GM06990 (cell line): ENCODE measurements around the gene HEMGN.

Experiments
- DNase-seq: peaks from one replicate; pipeline ENCODE4 v3.0.0-alpha.2; 2011; ENCODE audit not compliant: insufficient read length; ENCODE audit errors: extremely low read depth
- H3K27me3 ChIP-seq: replicated peaks from 2 replicates; pipeline ENCODE4 v1.6.0; 2011; ENCODE audit warnings: low read length; ENCODE audit not compliant: control insufficient read depth, insufficient read depth
- H3K36me3 ChIP-seq: 2 replicates; pipeline ENCODE4 v1.5.1; 2011; ENCODE audit warnings: low read length; ENCODE audit not compliant: control insufficient read depth, insufficient read depth
- H3K4me3 ChIP-seq: replicated peaks from 2 replicates; pipeline ENCODE4 v1.5.1; 2011; ENCODE audit warnings: low read depth, mild to moderate bottlenecking, control low read depth, low read length
- TF ChIP-seq, protein P1 (sequence below): IDR thresholded peaks from 2 replicates; pipeline ENCODE4 v1.5.1; 2011; ENCODE audit warnings: low read length, control low read depth, mild to moderate bottlenecking, inconsistent platforms; ENCODE audit not compliant: insufficient read depth, poor library complexity, severe bottlenecking

Gene HEMGN

GRCh38 chr9:97983589-97984187 is 45.7 kb upstream of the HEMGN start:
- TF ChIP-seq, protein P1, sequence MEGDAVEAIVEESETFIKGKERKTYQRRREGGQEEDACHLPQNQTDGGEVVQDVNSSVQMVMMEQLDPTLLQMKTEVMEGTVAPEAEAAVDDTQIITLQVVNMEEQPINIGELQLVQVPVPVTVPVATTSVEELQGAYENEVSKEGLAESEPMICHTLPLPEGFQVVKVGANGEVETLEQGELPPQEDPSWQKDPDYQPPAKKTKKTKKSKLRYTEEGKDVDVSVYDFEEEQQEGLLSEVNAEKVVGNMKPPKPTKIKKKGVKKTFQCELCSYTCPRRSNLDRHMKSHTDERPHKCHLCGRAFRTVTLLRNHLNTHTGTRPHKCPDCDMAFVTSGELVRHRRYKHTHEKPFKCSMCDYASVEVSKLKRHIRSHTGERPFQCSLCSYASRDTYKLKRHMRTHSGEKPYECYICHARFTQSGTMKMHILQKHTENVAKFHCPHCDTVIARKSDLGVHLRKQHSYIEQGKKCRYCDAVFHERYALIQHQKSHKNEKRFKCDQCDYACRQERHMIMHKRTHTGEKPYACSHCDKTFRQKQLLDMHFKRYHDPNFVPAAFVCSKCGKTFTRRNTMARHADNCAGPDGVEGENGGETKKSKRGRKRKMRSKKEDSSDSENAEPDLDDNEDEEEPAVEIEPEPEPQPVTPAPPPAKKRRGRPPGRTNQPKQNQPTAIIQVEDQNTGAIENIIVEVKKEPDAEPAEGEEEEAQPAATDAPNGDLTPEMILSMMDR: no peak
- Histone ChIP-seq H3K36me3 (no peaks in the 10 kb centered on the region), H3K4me3 (peak overlapping the region; percentile 85), H3K27me3 (no peaks in the 10 kb centered on the region)
- peak; percentile 78 for DNase-seq

GRCh38 chr9:97982683-97983588 is 45.0 kb upstream of the HEMGN start, which contains the start of gene ANP32B:
Gene ANP32B, plus strand, starts transcription at chr9:97983341. Its CDS starts 215 bp downstream, at chr9:97983556.
- Histone ChIP-seq H3K36me3 (no peaks in the 10 kb centered on the region), H3K4me3 (peak within 1 kb of the TSS; percentile 85), H3K27me3 (no peaks in the 10 kb centered on the region)
- TF ChIP-seq, protein P1: peak; percentile 70
- DNase-seq: peak; percentile 96

DNA sequence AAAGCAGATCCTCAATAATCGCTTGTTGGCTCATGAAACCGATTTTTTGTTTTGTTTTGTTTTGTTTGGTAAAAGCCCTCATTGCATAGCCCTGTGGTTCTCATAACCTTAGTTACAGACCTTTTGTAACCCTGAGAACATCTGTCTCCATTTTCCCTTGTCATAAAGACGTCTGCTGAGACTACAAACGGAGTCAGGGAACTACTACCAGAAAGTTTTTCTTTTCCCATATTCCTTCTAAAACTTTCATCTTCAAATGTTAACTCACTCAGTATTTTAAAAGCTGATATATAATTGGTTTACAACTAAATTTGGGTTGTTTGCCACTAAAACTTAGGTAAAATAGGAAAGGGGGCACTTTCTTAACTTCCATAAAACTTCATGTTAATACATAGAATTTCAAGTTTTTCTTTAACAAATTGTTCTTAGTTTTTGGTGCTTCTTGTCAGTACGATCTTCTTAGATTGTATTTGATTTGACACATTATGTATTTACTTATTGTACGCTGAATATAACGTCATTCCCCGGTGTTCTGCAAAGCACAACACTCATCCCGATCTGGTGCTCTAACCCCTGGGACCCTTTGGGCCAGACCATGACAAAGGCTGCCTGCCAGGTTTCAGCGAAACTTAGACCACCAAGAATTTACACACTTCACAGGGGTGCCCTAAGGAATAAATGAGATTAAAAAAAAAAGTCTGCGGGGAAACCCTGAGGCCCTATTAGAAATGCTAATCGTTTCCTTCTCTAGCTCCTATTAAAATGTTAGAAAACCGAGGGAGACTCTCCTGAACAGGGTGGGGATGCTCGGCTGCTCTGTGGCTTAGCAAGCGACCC is 44.1 kb upstream of the HEMGN start:
- H3K36me3 ChIP-seq: no peaks in the 10 kb centered on the region
- H3K27me3 ChIP-seq: no peaks in the 10 kb centered on the region
- no peak for DNase-seq
- peak overlapping the region; percentile 78 for H3K4me3 ChIP-seq
- TF ChIP-seq, protein P1: no peak

- no peak for DNase-seq
- TF ChIP-seq, protein P1: no peak
- no peaks in the 10 kb centered on the region for H3K27me3 ChIP-seq
- no peaks in the 10 kb centered on the region for H3K36me3 ChIP-seq
- H3K4me3 ChIP-seq: no peak overlapping the region
These were observed 43.2 kb upstream of the HEMGN start for GRCh38 chr9:97980918-97981845.

- TF ChIP-seq, protein P1: no peak
- no peak overlapping the region for H3K4me3 ChIP-seq
- DNase-seq: no peak
- no peaks in the 10 kb centered on the region for H3K27me3 ChIP-seq
- no peaks in the 10 kb centered on the region for H3K36me3 ChIP-seq
These were observed 42.5 kb upstream of the HEMGN start for GRCh38 chr9:97980479-97980803.
